Activated naive CD8-positive, alpha-beta T cell treated with anti-CD3 and anti-CD28 coated beads, Interleukin-2, amount 10 ng/mL, durations not matched to agents 7 days and 5 days (primary cell): ENCODE data around the gene OSBPL5. TPM values are rescaled to one million over a fixed set of nuclear protein-coding genes. Genes with fewer than 3 reads are reported as not detected.
"Not testable (repeated sequence)": the region's sequence is repeated elsewhere in the genome, so short reads cannot be mapped to it uniquely, and the experiment has no call there.

ENCODE experiments used
- ATAC-seq: fragments of 150-1000 bp; cut with Tn5 transposase; one replicate; pipeline ENCODE4 v1.10.0; 2021; ENCODE audit warnings: low read depth, moderate library complexity
- POLR2A ChIA-PET: fragments of 350-600 bp; sonication (Branson Sonifier 250); formaldehyde crosslinking; loops from one replicate; lab custom pipeline; 2021; ENCODE audit warnings: antibody characterized with exemption; lab: Charles Lee
- DNase-seq: peaks from one replicate; pipeline ENCODE4 v3.0.0; 2021
- H3K27ac Mint-ChIP-seq: one replicate; pipeline ENCODE4 v1.8.0; 2022; ENCODE audit warnings: mild to moderate bottlenecking, mixed read lengths
- H3K27me3 Mint-ChIP-seq: one replicate; pipeline ENCODE4 v1.8.0; 2022; ENCODE audit warnings: mild to moderate bottlenecking, moderate library complexity, mixed read lengths
- H3K36me3 Mint-ChIP-seq: one replicate; pipeline ENCODE4 v1.8.0; 2021; ENCODE audit warnings: mild to moderate bottlenecking, mixed read lengths
- H3K4me1 Mint-ChIP-seq: one replicate; pipeline ENCODE4 v1.8.0; 2021; ENCODE audit warnings: mixed read lengths
- H3K4me3 Mint-ChIP-seq: one replicate; pipeline ENCODE4 v1.8.0; 2022; ENCODE audit warnings: mild to moderate bottlenecking, moderate library complexity, mixed read lengths
- H3K9me3 Mint-ChIP-seq: one replicate; pipeline ENCODE4 v1.8.0; 2021; ENCODE audit warnings: mixed read lengths
- total RNA-seq, 2 experiments: library from RNA; stranded (reverse); gene quantifications; one replicate each; pipeline ENCODE4 v1.2.3, GENCODE V29; 2021

The OSBPL5 gene
- total RNA-seq, 2 experiments from 2014 or later, result 13.0 to 13.2 TPM

- H3K4me1 Mint-ChIP-seq, H3K4me3 Mint-ChIP-seq, ATAC-seq, DNase-seq, H3K9me3 Mint-ChIP-seq, H3K27ac Mint-ChIP-seq, H3K36me3 Mint-ChIP-seq, POLR2A ChIA-PET: not testable (repeated sequence)
- H3K27me3 Mint-ChIP-seq, result peaks cover 46% of the 10 kb centered on the region
These were observed 98.8 kb downstream of the OSBPL5 start for GRCh38 chr11:3066308-3066707.

- peaks cover 44% of the 10 kb centered on the region for H3K27me3 Mint-ChIP-seq
- POLR2A ChIA-PET, H3K4me3 Mint-ChIP-seq, ATAC-seq, H3K9me3 Mint-ChIP-seq, H3K4me1 Mint-ChIP-seq, H3K36me3 Mint-ChIP-seq, DNase-seq, H3K27ac Mint-ChIP-seq: not testable (repeated sequence)
These were observed 100.4 kb downstream of the OSBPL5 start for GRCh38 chr11:3064709-3065108.

- H3K27me3 Mint-ChIP-seq, result peaks cover 39% of the 10 kb centered on the region
- DNase-seq, H3K9me3 Mint-ChIP-seq, H3K4me1 Mint-ChIP-seq, ATAC-seq, H3K4me3 Mint-ChIP-seq, POLR2A ChIA-PET, H3K36me3 Mint-ChIP-seq, H3K27ac Mint-ChIP-seq: not testable (repeated sequence)
These were observed 101.2 kb downstream of the OSBPL5 start for GRCh38 chr11:3063876-3064275.

- DNase-seq, POLR2A ChIA-PET, H3K27ac Mint-ChIP-seq, H3K9me3 Mint-ChIP-seq, H3K36me3 Mint-ChIP-seq, H3K4me3 Mint-ChIP-seq, H3K4me1 Mint-ChIP-seq, ATAC-seq: not testable (repeated sequence)
- H3K27me3 Mint-ChIP-seq, result peaks cover 37% of the 10 kb centered on the region
These were observed 101.7 kb downstream of the OSBPL5 start for GRCh38 chr11:3063432-3063831.

- H3K4me1 Mint-ChIP-seq, result peaks cover 13% of the 10 kb centered on the region
These were observed 104.6 kb downstream of the OSBPL5 start for GRCh38 chr11:3060436-3061025.

GRCh38 chr11:3058753-3059664 is 106.1 kb downstream of the OSBPL5 start:
- peak overlapping the region; percentile 35 for H3K4me3 Mint-ChIP-seq
- peaks cover 5% of the 10 kb centered on the region for H3K36me3 Mint-ChIP-seq
- no peaks in the 10 kb centered on the region for H3K9me3 Mint-ChIP-seq
- H3K27me3 Mint-ChIP-seq, result peaks cover 11% of the 10 kb centered on the region
- no peak for ATAC-seq
- POLR2A ChIA-PET, result interaction anchor here (1.0 kb wide), 1 partner anchor 15 kb away, joined by 4 read pairs; no protein-coding TSS in a partner anchor
- no peak overlapping the region for H3K27ac Mint-ChIP-seq
- no peak for DNase-seq
- H3K4me1 Mint-ChIP-seq, result peaks cover 24% of the 10 kb centered on the region

More at GRCh38 chr11:3060436-3061025, 104.6 kb downstream of the OSBPL5 start:
- Mint-ChIP-seq H3K9me3 (no peaks in the 10 kb centered on the region), H3K4me3 (no peak overlapping the region), H3K27me3 (peaks cover 25% of the 10 kb centered on the region), H3K36me3 (no peaks in the 10 kb centered on the region), H3K27ac (no peak overlapping the region)
- POLR2A ChIA-PET, result no interaction called here
- no peak for DNase-seq
- no peak for ATAC-seq

- H3K9me3 Mint-ChIP-seq, result no peaks in the 10 kb centered on the region
- ATAC-seq (peak; percentile 94), DNase-seq (peak; percentile 95)
- H3K36me3 Mint-ChIP-seq, result peaks cover 10% of the 10 kb centered on the region
- peak within 1 kb of the TSS; percentile 87 for H3K4me3 Mint-ChIP-seq
- peak within 1 kb of the TSS; percentile 88 for H3K27ac Mint-ChIP-seq
- POLR2A ChIA-PET, result interaction anchor here (1.1 to 2.7 kb wide), 10 partner anchors 10 to 322 kb away, joined by 3 to 13 read pairs (median 6); partner anchors contain the start of genes NAP1L4 and ZNF195
- H3K4me1 Mint-ChIP-seq, result peaks cover 32% of the 10 kb centered on the region
- H3K27me3 Mint-ChIP-seq, result peaks cover 7% of the 10 kb centered on the region
These were observed 107.8 kb downstream of the OSBPL5 start, which contains the start of gene CARS1 for GRCh38 chr11:3057069-3057963. TSS of gene CARS1 (minus strand) at chr11:3057423. CDS start at chr11:3057367, 56 bp downstream.

GRCh38 chr11:3056296-3057068 is 108.6 kb downstream of the OSBPL5 start:
- H3K36me3 Mint-ChIP-seq, result peaks cover 10% of the 10 kb centered on the region
- DNase-seq (no peak), ATAC-seq (peak; percentile 4)
- peaks cover 4% of the 10 kb centered on the region for H3K27me3 Mint-ChIP-seq
- no peaks in the 10 kb centered on the region for H3K9me3 Mint-ChIP-seq
- peak overlapping the region; percentile 88 for H3K27ac Mint-ChIP-seq
- peaks cover 36% of the 10 kb centered on the region for H3K4me1 Mint-ChIP-seq
- POLR2A ChIA-PET, result interaction anchor here (1.1 to 2.7 kb wide), 10 partner anchors 9 to 323 kb away, joined by 3 to 13 read pairs (median 6); partner anchors contain the start of genes NAP1L4 and ZNF195
- H3K4me3 Mint-ChIP-seq, result peak overlapping the region; percentile 87

- peaks cover 36% of the 10 kb centered on the region for H3K4me1 Mint-ChIP-seq
These were observed 109.2 kb downstream of the OSBPL5 start for GRCh38 chr11:3055891-3056290.

GRCh38 chr11:3052567-3052966 is 112.5 kb downstream of the OSBPL5 start:
- POLR2A ChIA-PET, result no interaction called here
- peaks cover 10% of the 10 kb centered on the region for H3K36me3 Mint-ChIP-seq

More at GRCh38 chr11:3055891-3056290, 109.2 kb downstream of the OSBPL5 start:
- Mint-ChIP-seq H3K4me3 (peak overlapping the region; percentile 87), H3K27me3 (no peaks in the 10 kb centered on the region), H3K27ac (peak overlapping the region; percentile 88), H3K36me3 (peaks cover 10% of the 10 kb centered on the region), H3K9me3 (no peaks in the 10 kb centered on the region)
- ATAC-seq, result no peak
- DNase-seq, result no peak
- POLR2A ChIA-PET, result interaction anchor here (1.2 to 2.7 kb wide), 4 partner anchors 33 to 64 kb away, joined by 3 to 13 read pairs (median 8); partner anchors contain the start of gene NAP1L4

GRCh38 chr11:3052109-3052479 is 113.0 kb downstream of the OSBPL5 start:
- no peak overlapping the region for H3K27ac Mint-ChIP-seq
- H3K4me1 Mint-ChIP-seq, result peaks cover 34% of the 10 kb centered on the region

More at GRCh38 chr11:3052567-3052966, 112.5 kb downstream of the OSBPL5 start:
- no peaks in the 10 kb centered on the region for H3K9me3 Mint-ChIP-seq
- H3K4me1 Mint-ChIP-seq, result peaks cover 37% of the 10 kb centered on the region
- DNase-seq (no peak), ATAC-seq (no peak)
- no peaks in the 10 kb centered on the region for H3K27me3 Mint-ChIP-seq
- no peak overlapping the region for H3K4me3 Mint-ChIP-seq
- H3K27ac Mint-ChIP-seq, result no peak overlapping the region

More at GRCh38 chr11:3052109-3052479, 113.0 kb downstream of the OSBPL5 start:
- POLR2A ChIA-PET, result no interaction called here
- DNase-seq (no peak), ATAC-seq (peak; percentile 40)
- H3K9me3 Mint-ChIP-seq, result no peaks in the 10 kb centered on the region
- no peak overlapping the region for H3K4me3 Mint-ChIP-seq
- H3K36me3 Mint-ChIP-seq, result peaks cover 10% of the 10 kb centered on the region
- no peaks in the 10 kb centered on the region for H3K27me3 Mint-ChIP-seq
